IMR-90 (cell line): ENCODE data around the gene LDLRAD4. TPM values are rescaled to one million over a fixed set of nuclear protein-coding genes. Genes with fewer than 3 reads are reported as not detected.

Source experiments
- ATAC-seq: fragments of 200-7000 bp; cut with Tn5 transposase; 2 replicates; pipeline ENCODE4 v1.9.1; 2020; ENCODE audit warnings: low read depth, mild to moderate bottlenecking, moderate library complexity
- BruUV-seq: library from RNA; stranded (reverse); fragments of 400-500 nt; replicated peaks from 2 replicates; lab custom pipeline; 2021; lab: Mats Ljungman, UMichigan
- CTCF ChIA-PET: fragments of 300-600 bp; formaldehyde crosslinking; extraction: SDS; loops from one replicate; lab custom pipeline; 2021; ENCODE audit warnings: antibody characterized with exemption; lab: Yijun Ruan, JAX
- POLR2A ChIA-PET: fragments of 300-600 bp; sonication (Branson Sonifier 250); formaldehyde crosslinking; loops from one replicate; lab custom pipeline; 2022; ENCODE audit warnings: antibody characterized with exemption; ENCODE audit not compliant: unreplicated experiment; lab: Charles Lee
- DNase-seq: peaks from one replicate; pipeline ENCODE4 v3.0.0; 2013
- H2AFZ ChIP-seq: replicated peaks from 2 replicates; pipeline ENCODE3; 2013; ENCODE audit warnings: low read length, mild to moderate bottlenecking; ENCODE audit not compliant: poor library complexity
- H2AK5ac ChIP-seq: 2 replicates; pipeline ENCODE4 v1.6.1; 2013; ENCODE audit warnings: low read depth, low read length, inconsistent platforms
- H2AK9ac ChIP-seq: replicated peaks from 2 replicates; pipeline ENCODE3; 2013; ENCODE audit warnings: mild to moderate bottlenecking, low read depth, low read length, moderate library complexity; ENCODE audit not compliant: poor library complexity
- H2BK120ac ChIP-seq: 2 replicates; pipeline ENCODE4 v1.6.1; 2013; ENCODE audit warnings: low read depth, low read length, inconsistent platforms
- H2BK15ac ChIP-seq: 3 replicates; pipeline ENCODE4 v1.6.1; 2013; ENCODE audit warnings: low read depth, low read length, inconsistent platforms
- H2BK20ac ChIP-seq: 2 replicates; pipeline ENCODE4 v1.6.1; 2013; ENCODE audit warnings: low read depth, mild to moderate bottlenecking, inconsistent platforms, low read length, moderate library complexity
- H2BK5ac ChIP-seq: 2 replicates; pipeline ENCODE4 v1.6.1; 2013; ENCODE audit warnings: mild to moderate bottlenecking, low read depth, low read length, inconsistent platforms; ENCODE audit not compliant: poor library complexity, severe bottlenecking
- H3K14ac ChIP-seq: replicated peaks from 2 replicates; pipeline ENCODE4 v1.6.1; 2013; ENCODE audit warnings: low read depth, low read length, inconsistent platforms
- H3K18ac ChIP-seq: 2 replicates; pipeline ENCODE4 v1.6.1; 2013; ENCODE audit warnings: low read depth, low read length, control low read depth
- H3K23ac ChIP-seq: 2 replicates; pipeline ENCODE4 v1.6.1; 2013; ENCODE audit warnings: low read depth, low read length, inconsistent platforms
- H3K27ac ChIP-seq: 2 replicates; pipeline ENCODE4 v1.5.1; 2013; ENCODE audit warnings: mild to moderate bottlenecking, control low read depth, low read length; ENCODE audit not compliant: insufficient read depth
- H3K27me3 ChIP-seq: 2 replicates; pipeline ENCODE4 v1.6.1; 2013; ENCODE audit warnings: low read length; ENCODE audit not compliant: control insufficient read depth, insufficient read depth
- H3K36me3 ChIP-seq: 2 replicates; pipeline ENCODE4 v1.6.1; 2013; ENCODE audit warnings: low read length, mixed read lengths; ENCODE audit not compliant: control insufficient read depth, insufficient read depth
- H3K4ac ChIP-seq: 2 replicates; pipeline ENCODE4 v1.6.1; 2013; ENCODE audit warnings: low read depth, low read length, inconsistent platforms
- H3K4me1 ChIP-seq: 2 replicates; pipeline ENCODE4 v1.6.1; 2013; ENCODE audit warnings: low read length, mixed read lengths; ENCODE audit not compliant: control insufficient read depth, insufficient read depth
- H3K4me2 ChIP-seq: 2 replicates; pipeline ENCODE4 v1.6.1; 2013; ENCODE audit warnings: low read depth, mild to moderate bottlenecking, control low read depth, low read length, moderate library complexity
- H3K4me3 ChIP-seq: 2 replicates; pipeline ENCODE4 v1.5.1; 2013; ENCODE audit warnings: low read depth, mild to moderate bottlenecking, control low read depth, low read length, moderate library complexity; ENCODE audit not compliant: insufficient read depth
- H3K56ac ChIP-seq: 2 replicates; pipeline ENCODE4 v1.6.1; 2013; ENCODE audit warnings: low read length, inconsistent platforms; ENCODE audit not compliant: insufficient read depth; ENCODE audit errors: extremely low read depth
- H3K79me1 ChIP-seq, 2 experiments: 2 replicates each; pipeline ENCODE4 v1.6.1; 2013; ENCODE audit warnings: low read length in 2 of 2, inconsistent platforms in 1 of 2, low read depth in 1 of 2
- H3K9ac ChIP-seq: 2 replicates; pipeline ENCODE4 v1.6.1; 2013; ENCODE audit warnings: low read depth, low read length, control low read depth
- H3K9me1 ChIP-seq: 2 replicates; pipeline ENCODE4 v1.6.1; 2013; ENCODE audit warnings: low read length, inconsistent platforms; ENCODE audit not compliant: insufficient read depth
- H3K9me3 ChIP-seq: 2 replicates; pipeline ENCODE4 v1.6.1; 2013; ENCODE audit warnings: low read length; ENCODE audit not compliant: control insufficient read depth, insufficient read depth
- H4K20me1 ChIP-seq: 2 replicates; pipeline ENCODE4 v1.6.1; 2013; ENCODE audit warnings: low read length, inconsistent platforms; ENCODE audit not compliant: insufficient read depth
- H4K5ac ChIP-seq: 2 replicates; pipeline ENCODE4 v1.6.1; 2013; ENCODE audit warnings: mild to moderate bottlenecking, low read depth, low read length, control low read depth
- H4K8ac ChIP-seq, 2 experiments: 2 replicates each; pipeline ENCODE4 v1.6.1; 2013; ENCODE audit warnings: low read depth in 2 of 2, low read length in 2 of 2, control low read depth in 1 of 2, inconsistent platforms in 1 of 2
- H4K91ac ChIP-seq: 2 replicates; pipeline ENCODE4 v1.6.1; 2013; ENCODE audit warnings: low read depth, low read length, inconsistent platforms; ENCODE audit not compliant: insufficient read depth
- CEBPB ChIP-seq: IDR thresholded peaks from 2 replicates; pipeline ENCODE4 v1.6.1; 2012; ENCODE audit warnings: low read depth, low read length, improper control_type of control experiment
- FOS ChIP-seq: fragments of 150-350 bp; IDR thresholded peaks from 2 replicates; pipeline ENCODE4 v1.6.1; 2016; ENCODE audit warnings: low read depth, low read length
- MAFK ChIP-seq: IDR thresholded peaks from 2 replicates; pipeline ENCODE4 v1.6.1; 2012; ENCODE audit warnings: low read depth, low read length, improper control_type of control experiment
- NFE2L2 ChIP-seq: fragments of 150-350 bp; IDR thresholded peaks from 2 replicates; pipeline ENCODE4 v1.6.1; 2016; ENCODE audit warnings: low read depth, mild to moderate bottlenecking, low read length
- POLR2A ChIP-seq: IDR thresholded peaks from 2 replicates; pipeline ENCODE4 v1.6.1; 2012; ENCODE audit warnings: mild to moderate bottlenecking, low read depth, low read length
- RAD21 ChIP-seq: IDR thresholded peaks from 2 replicates; pipeline ENCODE4 v1.6.1; 2012; ENCODE audit warnings: low read length, improper control_type of control experiment
- RCOR1 ChIP-seq: IDR thresholded peaks from 2 replicates; pipeline ENCODE4 v1.6.1; 2012; ENCODE audit warnings: mild to moderate bottlenecking, low read length, improper control_type of control experiment; ENCODE audit not compliant: insufficient replicate concordance
- RFX5 ChIP-seq: IDR thresholded peaks from 2 replicates; pipeline ENCODE4 v1.8.0; 2012; ENCODE audit warnings: low read depth, mild to moderate bottlenecking, low read length, moderate library complexity
- SMC3 ChIP-seq: fragments of 150-350 bp; IDR thresholded peaks from 2 replicates; pipeline ENCODE4 v1.6.1; 2016; ENCODE audit warnings: low read depth, mild to moderate bottlenecking, antibody characterized with exemption, low read length, moderate library complexity
- WGBS, 2 experiments: methylation state at CpG; one replicate each; pipeline versions ENCODE4 v1.1.5 to v1.1.7; 2013; ENCODE audit warnings: missing lambda C conversion rate in 2 of 2; ENCODE audit not compliant: insufficient read length in 1 of 2; ENCODE audit errors: extremely low coverage in 2 of 2; 5-methylcytosine and 5-hydroxymethylcytosine counted together
- dilution Hi-C: fragments of 300-500 bp; cut with HindIII; formaldehyde crosslinking; loops from one replicate; pipeline ENCODE4 v1.14.3; 2018; ENCODE audit warnings: low sequenced_read_pairs; ENCODE audit not compliant: unreplicated experiment
- in situ Hi-C: fragments of 300-500 bp; cut with MboI; formaldehyde crosslinking; loops from 3 replicates; pipeline ENCODE4 v1.14.3; 2019; ENCODE audit warnings: low sequenced_read_pairs, inconsistent platforms, mixed read lengths
- intact Hi-C: fragments of 100-400 bp; cut with micrococcal nuclease; formaldehyde crosslinking; loops from 2 replicates; pipeline ENCODE4 v1.10.0; 2022
- polyA plus RNA-seq, 3 experiments: library from polyadenylated mRNA; depleted of rRNA; stranded (reverse); fragments of >200 nt; gene quantifications; 2 replicates each; pipeline ENCODE4 v1.2.3, GENCODE V29; 2012; ENCODE audit warnings: low replicate concordance in 1 of 3
- total RNA-seq: library from RNA; depleted of rRNA; stranded (reverse); fragments of >200 nt; gene quantifications from 2 replicates; pipeline ENCODE4 v1.2.3, GENCODE V29; 2012

Gene LDLRAD4
- total and polyA plus RNA-seq, 2 of the 4 experiments (the other 2 are of a cell fraction), result not detected

DNA sequence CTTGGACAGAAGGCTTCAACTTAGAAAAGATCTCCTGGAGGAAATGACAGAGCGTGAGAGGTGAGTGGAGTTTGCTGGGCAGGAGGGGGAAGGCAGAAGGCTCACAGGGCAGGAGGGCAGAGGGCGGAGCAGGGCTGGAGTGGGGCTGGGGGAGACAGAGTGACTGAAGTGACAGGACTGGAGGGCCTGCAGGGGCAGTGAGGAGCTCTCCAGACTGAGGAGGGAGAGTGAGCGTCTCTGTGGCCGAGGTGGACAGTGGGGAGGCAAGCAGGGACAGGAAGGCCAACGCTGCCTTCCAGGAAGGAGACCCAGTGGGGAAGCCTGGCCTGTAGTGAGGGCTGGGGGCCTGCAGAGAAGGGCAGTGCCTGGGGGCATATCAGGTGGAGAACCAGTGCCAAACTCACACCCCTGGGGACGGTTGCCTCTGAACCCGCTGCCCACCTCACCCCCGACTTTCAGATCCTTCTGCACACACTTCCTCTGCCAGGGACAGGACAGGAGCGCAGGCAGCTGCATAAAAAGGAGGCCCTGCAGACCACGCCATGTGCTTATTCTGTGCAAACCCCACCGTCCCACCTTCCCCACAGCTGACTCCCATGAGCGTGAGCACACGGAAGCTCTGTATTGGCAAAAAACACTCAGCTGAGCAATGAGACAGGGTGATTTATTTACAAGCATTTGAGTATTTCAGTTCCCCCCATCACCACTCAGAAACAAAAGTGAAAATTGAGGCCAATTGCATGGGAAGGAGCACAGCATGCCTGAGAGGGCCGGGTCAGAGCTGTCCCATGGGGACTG, 263.5 kb downstream of the LDLRAD4 start:
- WGBS, 2 experiments, result 41% methylated on average over 2 of the region's 14 CpGs; no CpG with 5 or more reads in 1 of the 2 experiments
- Histone ChIP-seq H4K20me1 (no peaks in the 10 kb centered on the region), H3K14ac (no peak overlapping the region), H2BK20ac (no peak overlapping the region), H2AK5ac (no peak overlapping the region), H3K9me1 (no peaks in the 10 kb centered on the region), H3K27me3 (no peaks in the 10 kb centered on the region), H2BK120ac (no peak overlapping the region), H3K79me1 (no peaks in the 10 kb centered on the region), H2BK5ac (no peak overlapping the region), H3K23ac (no peak overlapping the region), H3K56ac (no peak overlapping the region), H3K9me3 (no peaks in the 10 kb centered on the region), H3K4me2 (no peak overlapping the region), H2AFZ (no peak overlapping the region), H3K4me3 (no peak overlapping the region), H4K91ac (no peak overlapping the region), H3K9ac (no peak overlapping the region), H3K36me3 (no peaks in the 10 kb centered on the region), H4K8ac (no peak overlapping the region), H4K5ac (no peak overlapping the region), H3K4me1 (no peaks in the 10 kb centered on the region), H2AK9ac (no peak overlapping the region), H3K4ac (no peak overlapping the region), H3K18ac (no peak overlapping the region), H3K27ac (no peak overlapping the region), H2BK15ac (no peak overlapping the region)
- POLR2A ChIA-PET, result no interaction called here
- intact Hi-C loops (no loop called here), in situ Hi-C loops (no loop called here), dilution Hi-C loops (no loop called here)
- ATAC-seq (no peak), DNase-seq (no peak)
- CTCF ChIA-PET, result no interaction called here
- TF ChIP-seq POLR2A (no peak), SMC3 (no peak), CEBPB (no peak), NFE2L2 (no peak), MAFK (no peak), RAD21 (no peak), FOS (no peak), RCOR1 (no peak), RFX5 (no peak)
- no TSS peak for BruUV-seq
